Ovary (tissue), 9 donors: ENCODE data around the gene ERAS. TPM values are rescaled to one million over a fixed set of nuclear protein-coding genes. Genes with fewer than 3 reads are reported as not detected.

Experiments used
- DNase-seq, 5 donors: peaks; one replicate each; pipeline ENCODE4 v3.0.0-alpha.2; 2019 to 2020
- H3K27ac ChIP-seq, 2 donors: fragments of 200-600 bp; one replicate each; pipeline versions ENCODE4 v1.5.1 to v1.8.0; 2019 to 2022
- H3K27me3 ChIP-seq: fragments of 200-600 bp; one replicate; pipeline ENCODE4 v1.8.0; 2022
- H3K36me3 ChIP-seq: fragments of 200-600 bp; sonication (generic); one replicate; pipeline ENCODE4 v1.5.1; 2019
- H3K4me1 ChIP-seq: one replicate; pipeline ENCODE4 v1.8.1; 2013; ENCODE audit warnings: mild to moderate bottlenecking, moderate library complexity; ENCODE audit not compliant: insufficient read depth
- H3K4me3 ChIP-seq: fragments of 200-600 bp; sonication (generic); one replicate; pipeline ENCODE4 v1.5.1; 2017
- H3K9me3 ChIP-seq, 2 donors: fragments of 200-600 bp in 1 of 2; sonication (generic) in 1 of 2; one replicate each; pipeline versions ENCODE4 v1.5.1 to v1.8.1; 2013 to 2019; ENCODE audit warnings: mild to moderate bottlenecking in 1 of 2, moderate library complexity in 1 of 2
- EP300 ChIP-seq: sonication (generic); formaldehyde crosslinking; IDR thresholded peaks from one replicate; pipeline ENCODE4 v1.6.1; 2017; ENCODE audit warnings: antibody characterized with exemption
- POLR2A ChIP-seq: fragments of 450-650 bp; IDR thresholded peaks from one replicate; pipeline ENCODE4 v1.6.1; 2017; ENCODE audit warnings: antibody characterized with exemption, mild to moderate bottlenecking, moderate library complexity
- WGBS, 3 donors: extraction: QIAGEN DNeasy Blood & Tissue Kit in 1 of 3; methylation state at CpG; one replicate each; pipeline versions ENCODE4 v1.1.5 to v1.1.7; 2013 to 2017; 5-methylcytosine and 5-hydroxymethylcytosine counted together
- intact Hi-C, 4 donors: fragments of 100-400 bp; cut with DNase I; formaldehyde crosslinking; loops; one replicate each; pipeline versions ENCODE4 v1.11.0 to v1.15.1; 2022 to 2023
- polyA plus RNA-seq, 2 donors: library from polyadenylated mRNA; stranded (reverse); fragments of 200-250 nt in 1 of 2; fragments of 350-450 nt in 1 of 2; fragmentation: Illumina TruSeq in 1 of 2; extraction: RNeasy Lipid Tissue Mini Kit (QIAGEN cat#74804) in 1 of 2; gene quantifications; one replicate each; pipeline ENCODE4 v1.2.3, GENCODE V29; 2013 to 2014
- total RNA-seq, 7 donors: library from RNA; depleted of rRNA in 2 of 7; stranded (reverse); fragments of >200 nt in 2 of 7; fragmentation: NEBNext Ultra II Directional in 3 of 7; extraction: Animal tissue kit (Norgen Biotek cat#: 25700) in 3 of 7; gene quantifications; one replicate each; pipeline versions ENCODE4 v1.1.0 to v1.2.4, GENCODE V29; 2016 to 2023
- TF ChIP-seq, protein P1 (sequence below), 3 donors: fragments of 450-650 bp in 2 of 3; fragments of 200-600 bp in 1 of 3; IDR thresholded peaks; one replicate each; pipeline versions ENCODE4 v1.5.1 to v1.8.0; 2016 to 2022; ENCODE audit warnings: antibody characterized with exemption in 3 of 3, mild to moderate bottlenecking in 1 of 3
- donor health status: DM: no; HTN: no; CAD: no; lungs with moderate emphysema.
- donor health status: DM: no; HTN: no; CAD: no.
- donor health status: Bipolar disorder and iron deficiency.
- donor health status: DM: yes; HTN: yes; CAD: no.
- donor health status: DM: no; HTN: no; CAD: no.
- donor health status: DM: yes; HTN: yes; CAD: no.

Gene ERAS
- total and polyA plus RNA-seq, 9 donors: not detected

- TF ChIP-seq, protein P1, sequence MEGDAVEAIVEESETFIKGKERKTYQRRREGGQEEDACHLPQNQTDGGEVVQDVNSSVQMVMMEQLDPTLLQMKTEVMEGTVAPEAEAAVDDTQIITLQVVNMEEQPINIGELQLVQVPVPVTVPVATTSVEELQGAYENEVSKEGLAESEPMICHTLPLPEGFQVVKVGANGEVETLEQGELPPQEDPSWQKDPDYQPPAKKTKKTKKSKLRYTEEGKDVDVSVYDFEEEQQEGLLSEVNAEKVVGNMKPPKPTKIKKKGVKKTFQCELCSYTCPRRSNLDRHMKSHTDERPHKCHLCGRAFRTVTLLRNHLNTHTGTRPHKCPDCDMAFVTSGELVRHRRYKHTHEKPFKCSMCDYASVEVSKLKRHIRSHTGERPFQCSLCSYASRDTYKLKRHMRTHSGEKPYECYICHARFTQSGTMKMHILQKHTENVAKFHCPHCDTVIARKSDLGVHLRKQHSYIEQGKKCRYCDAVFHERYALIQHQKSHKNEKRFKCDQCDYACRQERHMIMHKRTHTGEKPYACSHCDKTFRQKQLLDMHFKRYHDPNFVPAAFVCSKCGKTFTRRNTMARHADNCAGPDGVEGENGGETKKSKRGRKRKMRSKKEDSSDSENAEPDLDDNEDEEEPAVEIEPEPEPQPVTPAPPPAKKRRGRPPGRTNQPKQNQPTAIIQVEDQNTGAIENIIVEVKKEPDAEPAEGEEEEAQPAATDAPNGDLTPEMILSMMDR (IDR thresholded peaks at IDR 0.05): no peak
- Histone ChIP-seq H3K27me3 (no peaks in the 10 kb centered on the region), H3K4me1 (no peaks in the 10 kb centered on the region), H3K27ac (no peak overlapping the region), H3K36me3 (no peaks in the 10 kb centered on the region), H3K9me3 (no peaks in the 10 kb centered on the region), H3K4me3 (no peak overlapping the region)
- intact Hi-C loops: no loop called here
- DNase-seq: no peak
- whole genome bisulfite sequencing, 3 donors: 59 to 67% (median 61%) methylated on average over 2 of the region's 2 CpGs
Measured at GRCh38 chrX:48782216-48782615, 44.1 kb upstream of the ERAS start.

GRCh38 chrX:48782795-48783194 is 43.5 kb upstream of the ERAS start:
- H3K9me3 ChIP-seq: no peaks in the 10 kb centered on the region
- no peaks in the 10 kb centered on the region for H3K4me1 ChIP-seq
- H3K36me3 ChIP-seq: no peaks in the 10 kb centered on the region
- no peaks in the 10 kb centered on the region for H3K27me3 ChIP-seq
- 58 to 75% (median 69%) methylated on average over 13 of the region's 13 CpGs for WGBS, 3 donors
- H3K27ac ChIP-seq: no peak overlapping the region
- intact Hi-C loops: no loop called here
- no peak for DNase-seq
- TF ChIP-seq EP300: no peak
- TF ChIP-seq, protein P1 (IDR thresholded peaks at IDR 0.05): no peak
- no peak overlapping the region for H3K4me3 ChIP-seq

GRCh38 chrX:48784726-48785125 is 41.6 kb upstream of the ERAS start:
- H3K27ac ChIP-seq: no peak overlapping the region
- H3K4me3 ChIP-seq: no peak overlapping the region
- intact Hi-C loops: no loop called here
- no peaks in the 10 kb centered on the region for H3K4me1 ChIP-seq
- no peaks in the 10 kb centered on the region for H3K9me3 ChIP-seq
- 43 to 53% (median 47%) methylated on average over 3 of the region's 3 CpGs for WGBS, 3 donors
- DNase-seq: no peak
- no peaks in the 10 kb centered on the region for H3K27me3 ChIP-seq
- no peaks in the 10 kb centered on the region for H3K36me3 ChIP-seq
- TF ChIP-seq, protein P1 (IDR thresholded peaks at IDR 0.05): no peak
- TF ChIP-seq EP300: no peak
- TF ChIP-seq POLR2A: no peak

DNA sequence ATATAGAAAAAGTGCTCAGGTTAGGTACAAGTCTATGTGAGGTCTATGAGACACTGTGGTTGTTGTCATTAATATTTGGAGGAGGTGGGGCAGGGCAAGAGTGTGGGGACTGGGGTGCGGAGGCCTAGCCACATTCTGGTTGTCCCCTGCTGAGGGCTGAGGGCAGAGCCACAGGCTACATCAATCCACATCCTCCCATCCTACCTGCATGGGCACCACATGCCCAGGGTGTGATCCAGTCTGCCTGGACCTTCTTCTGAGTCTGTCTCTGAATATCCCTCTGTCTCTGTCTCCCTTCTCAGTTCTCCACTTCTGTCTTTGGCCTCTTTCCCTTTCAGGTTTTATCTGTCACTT is 41.1 kb upstream of the ERAS start:
- Histone ChIP-seq H3K27ac (no peak overlapping the region), H3K9me3 (no peaks in the 10 kb centered on the region), H3K36me3 (no peaks in the 10 kb centered on the region), H3K4me1 (no peaks in the 10 kb centered on the region), H3K4me3 (no peak overlapping the region), H3K27me3 (no peaks in the 10 kb centered on the region)
- no peak for DNase-seq
- intact Hi-C loops: no loop called here
- TF ChIP-seq, protein P1 (IDR thresholded peaks at IDR 0.05): no peak
- TF ChIP-seq POLR2A (no peak), EP300 (no peak)
- 77 to 89% (median 78%) methylated on average over 1 of the region's 1 CpG for WGBS, 3 donors
